Kidney glomerular epithelial cell (primary cell): ENCODE measurements around the gene NPHS1.
A peak's percentile ranks its signal among the peaks of the same experiment; 100 is the strongest.
"Not testable (repeated sequence)": the region's sequence is repeated elsewhere in the genome, so short reads cannot be mapped to it uniquely, and the experiment has no call there.

ENCODE experiments used
- DNase-seq: peaks from one replicate; lab custom pipeline; 2025; lab: John Stamatoyannopoulos, UW

The NPHS1 gene

DNA sequence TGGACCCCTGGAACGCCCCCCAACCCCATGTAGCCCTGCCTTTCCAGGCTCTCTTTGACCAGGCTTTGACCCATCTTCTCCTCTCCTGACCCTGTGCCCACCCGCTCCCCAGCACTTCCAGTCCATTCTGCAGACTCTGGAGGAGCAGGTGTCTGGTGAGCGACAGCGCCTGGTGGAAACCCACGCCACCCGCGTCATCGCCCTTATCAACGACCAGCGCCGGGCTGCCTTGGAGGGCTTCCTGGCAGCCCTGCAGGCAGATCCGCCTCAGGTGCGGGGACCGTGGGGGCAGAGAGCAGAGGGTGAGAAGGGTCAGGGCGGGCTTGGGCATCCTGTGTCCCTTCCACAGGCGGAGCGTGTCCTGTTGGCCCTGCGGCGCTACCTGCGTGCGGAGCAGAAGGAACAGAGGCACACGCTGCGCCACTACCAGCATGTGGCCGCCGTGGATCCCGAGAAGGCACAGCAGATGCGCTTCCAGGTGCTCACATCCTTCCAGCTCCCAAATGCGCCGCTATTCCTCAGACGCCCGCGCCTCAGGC lies 22.2 kb upstream of the NPHS1 start:
- no peak for DNase-seq

DNA sequence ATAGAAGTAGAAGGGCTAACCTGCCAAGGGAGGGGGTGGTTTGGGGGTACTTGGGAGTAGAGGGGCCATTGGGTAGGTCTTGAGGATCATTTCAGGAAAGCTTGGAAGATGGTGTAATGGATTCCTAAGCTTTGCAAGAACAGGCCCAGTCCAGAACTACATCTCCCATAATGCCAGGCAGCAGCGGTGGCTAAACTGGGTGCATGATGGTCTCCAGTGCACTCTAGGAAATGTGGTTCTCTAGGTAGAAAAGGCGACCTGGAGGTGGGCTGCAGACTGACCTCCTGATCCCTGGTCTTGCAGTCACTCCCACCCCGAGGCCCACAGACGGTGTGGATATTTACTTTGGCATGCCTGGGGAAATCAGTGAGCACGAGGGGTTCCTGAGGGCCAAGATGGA lies 19.9 kb upstream of the NPHS1 start:
- DNase-seq: no peak

DNA sequence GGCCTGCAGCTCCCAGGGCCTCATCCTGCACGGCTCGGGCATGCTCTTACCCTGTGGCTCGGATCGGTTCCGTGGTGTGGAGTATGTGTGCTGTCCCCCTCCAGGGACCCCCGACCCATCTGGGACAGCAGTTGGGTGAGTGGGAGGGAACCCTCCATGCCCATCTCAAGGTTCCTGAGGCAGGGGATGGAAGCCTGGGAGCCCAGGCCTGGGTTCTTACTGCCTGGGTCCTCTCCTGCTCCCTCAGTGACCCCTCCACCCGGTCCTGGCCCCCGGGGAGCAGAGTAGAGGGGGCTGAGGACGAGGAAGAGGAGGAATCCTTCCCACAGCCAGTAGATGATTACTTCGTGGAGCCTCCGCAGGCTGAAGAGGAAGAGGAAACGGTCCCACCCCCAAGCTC lies 19.3 kb upstream of the NPHS1 start:
- no peak for DNase-seq

DNA sequence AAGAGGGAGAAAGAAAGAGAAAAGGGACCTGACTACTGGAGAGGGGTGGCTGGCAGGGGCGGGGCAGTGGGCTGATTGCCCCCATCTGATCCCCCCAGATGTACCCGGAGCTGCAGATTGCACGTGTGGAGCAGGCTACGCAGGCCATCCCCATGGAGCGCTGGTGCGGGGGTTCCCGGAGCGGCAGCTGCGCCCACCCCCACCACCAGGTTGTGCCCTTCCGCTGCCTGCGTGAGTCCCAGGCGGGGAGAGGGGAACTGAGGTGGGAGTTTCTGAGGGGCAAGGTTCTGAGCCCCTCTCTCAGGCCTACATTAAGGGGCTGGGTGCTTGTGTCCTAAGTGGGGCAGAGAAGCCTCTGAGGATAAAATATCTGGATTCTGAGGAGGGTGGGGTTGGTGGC lies 18.5 kb upstream of the NPHS1 start:
- DNase-seq: no peak

DNA sequence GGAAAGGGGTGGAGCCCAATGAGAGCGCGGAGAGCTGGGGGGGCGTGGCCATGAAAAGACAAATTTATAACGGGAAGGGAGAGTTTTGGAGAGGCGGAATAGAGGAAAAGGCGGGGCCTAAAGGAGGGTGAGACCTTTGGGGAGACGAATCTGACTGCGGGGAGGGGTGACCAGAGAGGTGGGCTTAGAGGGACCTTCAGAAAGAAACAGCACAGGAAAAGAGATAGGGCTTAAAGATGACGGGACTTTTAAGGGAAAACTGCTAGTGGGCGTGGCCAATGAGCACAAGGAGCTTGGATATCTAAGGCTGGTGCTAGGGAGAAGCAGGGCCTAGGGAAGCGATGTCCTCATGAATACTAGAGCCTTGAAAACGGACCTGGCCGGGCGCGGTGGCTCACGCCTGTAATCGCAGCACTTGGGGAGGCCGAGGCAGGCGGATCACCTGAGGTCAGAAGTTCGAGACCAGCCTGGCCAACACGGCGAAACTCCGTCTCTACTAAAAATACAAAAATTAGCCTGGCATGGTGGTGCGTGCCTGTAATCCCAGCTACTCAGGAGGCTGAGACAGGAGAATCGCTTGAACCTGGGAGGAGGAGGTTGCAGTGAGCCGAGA lies 17.9 kb upstream of the NPHS1 start:
- DNase-seq: not testable (repeated sequence)

DNA sequence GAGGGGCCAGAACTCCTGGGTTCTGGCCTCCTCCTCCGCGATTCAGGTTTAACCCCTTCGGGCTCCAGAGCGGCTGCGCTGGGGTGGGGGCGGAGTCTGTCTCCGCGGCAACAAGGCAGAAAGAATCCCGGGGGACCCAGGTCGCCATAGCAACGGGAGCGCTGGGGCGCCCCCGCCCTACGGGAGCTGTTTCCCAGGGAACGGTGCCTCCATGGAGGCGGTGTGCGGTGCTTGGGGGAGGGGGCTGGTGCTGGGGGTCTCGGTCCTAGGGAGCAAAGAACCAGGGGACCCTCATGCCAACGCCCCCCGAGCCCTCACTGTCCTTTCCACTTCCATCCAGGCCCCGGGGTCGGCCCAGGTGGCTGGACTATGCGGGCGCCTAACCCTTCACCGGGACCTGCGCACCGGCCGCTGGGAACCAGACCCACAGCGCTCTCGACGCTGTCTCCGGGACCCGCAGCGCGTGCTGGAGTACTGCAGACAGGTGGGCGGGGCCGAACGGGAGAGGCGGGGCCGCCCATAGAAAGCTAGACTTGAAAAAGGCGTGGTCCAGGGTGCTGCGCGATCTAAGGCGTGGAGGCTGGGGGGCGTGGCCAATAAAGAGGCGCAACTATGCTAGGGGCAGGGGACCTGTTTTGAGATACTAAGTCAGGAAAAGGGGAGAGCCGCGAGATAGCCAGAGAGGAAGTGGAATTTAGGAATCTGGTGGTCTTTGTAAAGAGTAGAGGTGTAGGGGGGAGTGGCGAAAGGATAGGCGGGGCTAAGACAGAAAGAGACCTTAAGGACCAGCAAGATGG lies 17.2 kb upstream of the NPHS1 start:
- DNase-seq: peak; percentile 81

DNA sequence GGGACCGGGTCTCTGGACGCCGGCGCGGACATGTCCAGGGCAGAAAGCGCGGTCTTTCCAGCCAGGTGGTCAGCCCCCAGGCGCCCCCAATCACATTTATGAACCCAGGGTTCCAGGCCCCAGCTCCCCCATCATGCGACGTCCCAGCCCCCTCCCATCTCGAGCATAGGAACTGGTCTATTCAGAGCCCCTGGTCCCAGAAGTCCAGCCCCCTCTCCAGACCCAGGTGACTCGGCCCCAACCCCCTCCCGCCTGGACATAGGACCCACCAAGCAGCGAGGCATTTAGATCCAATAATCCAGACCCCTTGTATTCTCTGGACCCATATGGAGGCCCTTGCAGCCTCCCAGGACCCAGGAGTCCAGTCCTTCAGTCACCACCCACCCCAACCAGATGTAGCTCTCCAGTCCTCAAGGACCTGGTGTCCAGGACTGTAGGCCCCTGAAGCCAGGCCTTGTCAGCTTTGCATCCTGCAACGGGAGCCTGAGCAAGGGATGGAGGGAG lies 16.6 kb upstream of the NPHS1 start:
- no peak for DNase-seq

DNA sequence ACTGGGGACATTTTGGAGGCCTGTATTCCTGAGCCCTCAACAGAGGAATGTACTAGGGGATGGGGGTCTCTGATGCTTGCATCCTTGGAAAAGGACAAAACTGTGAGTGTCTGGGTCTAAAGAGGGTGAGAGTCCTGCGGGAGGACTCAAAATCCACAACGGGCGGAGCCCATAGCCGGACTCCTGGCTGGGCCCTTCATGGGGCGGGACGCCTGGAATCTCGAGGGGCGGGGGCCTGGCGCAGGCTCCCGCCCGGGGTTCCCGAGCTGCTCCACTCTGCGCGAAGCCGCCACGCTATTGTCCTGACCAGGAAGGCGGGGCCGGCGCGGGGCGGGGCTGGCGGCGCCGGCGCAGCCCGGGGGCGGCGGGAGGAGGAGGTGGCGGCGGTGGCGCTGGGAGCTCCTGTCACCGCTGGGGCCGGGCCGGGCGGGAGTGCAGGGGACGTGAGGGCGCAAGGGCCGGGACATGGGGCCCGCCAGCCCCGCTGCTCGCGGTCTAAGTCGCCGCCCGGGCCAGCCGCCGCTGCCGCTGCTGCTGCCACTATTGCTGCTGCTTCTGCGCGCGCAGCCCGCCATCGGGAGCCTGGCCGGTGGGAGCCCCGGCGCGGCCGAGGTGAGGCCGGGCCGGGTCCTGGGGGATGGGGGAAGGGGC lies 16.0 kb upstream of the NPHS1 start, which contains the start of gene APLP1:
Gene APLP1, plus strand, starts transcription at position 403 of the 651 bp plus-strand sequence. Its CDS starts 63 bp downstream, at position 466.
- peak; percentile 21 for DNase-seq

DNA sequence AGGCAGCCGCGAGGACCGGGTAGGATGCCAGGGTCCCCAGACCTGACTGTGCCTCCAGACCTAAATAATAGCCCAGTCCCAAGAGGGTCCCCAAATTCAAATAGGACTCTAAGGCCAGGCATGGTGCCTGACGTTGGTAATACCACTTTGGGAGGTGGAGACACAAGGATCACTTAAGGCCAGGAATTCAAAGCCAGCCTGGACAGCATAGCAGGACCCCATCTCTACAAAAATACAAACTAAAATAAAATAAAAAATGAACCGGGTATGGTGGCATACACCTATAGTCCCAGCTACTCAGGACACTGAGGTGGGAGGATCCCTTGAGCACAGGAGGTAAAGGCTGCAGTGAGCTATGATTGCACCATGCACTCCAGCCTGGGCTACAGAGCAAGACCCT lies 10.7 kb upstream of the NPHS1 start:
- DNase-seq: no peak

DNA sequence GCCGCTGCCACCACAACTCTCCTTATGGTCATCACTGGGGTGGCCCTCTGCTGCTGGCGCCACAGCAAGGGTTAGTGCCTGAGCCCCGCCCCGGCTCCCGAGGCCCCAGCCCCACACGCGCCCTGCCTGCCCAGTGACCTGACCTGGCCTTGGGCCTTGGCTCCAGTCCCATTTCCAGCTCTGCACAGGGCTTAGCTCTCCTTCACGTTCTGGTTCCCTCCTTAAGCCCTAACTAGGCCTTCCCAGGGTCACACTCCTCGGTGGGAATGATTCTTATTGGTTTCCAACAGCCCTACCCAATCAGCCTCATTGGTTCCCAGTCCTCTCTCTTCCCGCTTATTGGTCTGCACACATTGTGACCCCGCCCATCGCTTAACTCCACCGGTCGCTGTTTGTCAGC lies 10.2 kb upstream of the NPHS1 start:
- DNase-seq: no peak

DNA sequence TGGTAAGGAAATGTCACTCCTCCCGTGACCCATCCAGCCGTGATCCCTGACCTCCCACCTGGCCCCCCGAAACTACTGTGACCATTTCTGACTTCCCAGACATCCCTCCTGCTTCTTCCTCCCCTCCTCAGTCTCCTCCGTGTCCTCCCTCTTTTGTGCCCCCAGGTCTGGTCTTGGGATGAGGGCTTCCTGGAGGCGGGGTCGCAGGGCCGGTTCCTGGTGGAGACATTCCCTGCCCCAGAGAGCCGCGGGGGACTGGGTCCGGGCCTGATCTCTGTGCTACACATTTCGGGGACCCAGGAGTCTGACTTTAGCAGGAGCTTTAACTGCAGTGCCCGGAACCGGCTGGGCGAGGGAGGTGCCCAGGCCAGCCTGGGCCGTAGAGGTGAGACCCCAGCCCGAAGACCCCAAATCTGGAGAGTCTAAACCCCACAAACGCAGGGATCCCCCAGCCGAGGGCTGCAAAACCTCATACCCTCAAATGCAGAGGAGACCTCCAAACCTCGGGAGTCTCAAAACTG lies 9.4 kb upstream of the NPHS1 start:
- DNase-seq: no peak

DNA sequence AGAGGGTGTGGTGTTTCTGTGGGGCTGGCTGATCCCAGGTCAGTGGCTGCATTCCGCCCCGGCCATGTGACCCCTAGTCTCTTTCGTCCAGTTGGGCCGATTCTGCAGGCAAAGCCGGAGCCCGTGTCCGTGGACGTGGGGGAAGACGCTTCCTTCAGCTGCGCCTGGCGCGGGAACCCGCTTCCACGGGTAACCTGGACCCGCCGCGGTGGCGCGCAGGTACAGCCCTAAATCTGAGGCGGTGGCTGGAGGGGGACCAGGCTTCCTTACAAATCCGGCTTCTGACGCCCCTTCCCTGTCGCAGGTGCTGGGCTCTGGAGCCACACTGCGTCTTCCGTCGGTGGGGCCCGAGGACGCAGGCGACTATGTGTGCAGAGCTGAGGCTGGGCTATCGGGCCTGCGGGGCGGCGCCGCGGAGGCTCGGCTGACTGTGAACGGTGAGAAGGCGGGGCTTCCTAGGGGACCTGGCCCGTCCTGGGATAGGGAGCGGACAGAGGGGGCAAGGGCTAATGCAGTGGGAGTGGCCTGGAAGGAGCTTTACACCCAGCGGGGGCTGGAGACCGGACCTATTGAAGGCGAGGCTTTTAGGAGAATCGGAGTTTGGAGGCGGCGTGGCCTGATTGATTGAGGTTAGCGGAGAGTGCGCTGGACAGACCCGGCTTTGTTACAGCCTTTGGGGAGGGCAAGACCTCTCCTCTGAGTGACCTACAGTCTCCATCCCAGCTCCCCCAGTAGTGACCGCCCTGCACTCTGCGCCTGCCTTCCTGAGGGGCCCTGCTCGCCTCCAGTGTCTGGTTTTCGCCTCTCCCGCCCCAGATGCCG lies 8.7 kb upstream of the NPHS1 start:
- DNase-seq: no peak

DNA sequence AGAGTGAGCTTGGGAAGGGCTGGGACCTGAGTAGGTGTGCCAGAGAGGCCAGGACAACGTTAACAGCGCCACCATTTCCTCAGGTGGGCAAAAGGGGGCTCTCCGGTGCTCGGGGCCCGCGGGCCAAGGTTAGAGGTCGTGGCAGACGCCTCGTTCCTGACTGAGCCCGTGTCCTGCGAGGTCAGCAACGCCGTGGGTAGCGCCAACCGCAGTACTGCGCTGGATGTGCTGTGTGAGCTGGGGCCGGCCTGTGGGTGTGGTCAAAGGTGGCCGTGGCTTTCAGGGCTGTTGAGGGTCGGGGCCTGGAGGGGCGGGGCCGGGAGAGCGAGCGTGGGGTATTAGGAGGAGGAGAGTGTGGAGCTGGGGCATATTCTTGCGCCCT lies 8.1 kb upstream of the NPHS1 start:
- DNase-seq: no peak

DNA sequence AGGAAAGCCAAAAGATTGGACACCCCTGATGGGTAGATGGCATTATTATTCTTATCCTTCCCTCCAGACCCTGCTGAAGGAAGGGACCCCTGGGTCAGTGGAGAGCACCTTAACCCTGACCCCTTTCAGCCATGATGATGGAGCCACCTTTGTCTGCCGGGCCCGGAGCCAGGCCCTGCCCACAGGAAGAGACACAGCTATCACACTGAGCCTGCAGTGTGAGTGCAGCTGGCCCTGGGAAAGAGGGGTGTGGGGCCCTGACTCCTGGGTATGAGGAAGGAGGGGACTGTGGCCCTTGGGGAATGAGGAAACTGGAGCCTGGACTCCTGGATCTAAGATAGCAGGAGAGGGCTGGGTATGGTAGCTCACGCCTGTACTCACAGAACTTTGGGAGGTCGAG lies 7.1 kb upstream of the NPHS1 start:
- DNase-seq: no peak

DNA sequence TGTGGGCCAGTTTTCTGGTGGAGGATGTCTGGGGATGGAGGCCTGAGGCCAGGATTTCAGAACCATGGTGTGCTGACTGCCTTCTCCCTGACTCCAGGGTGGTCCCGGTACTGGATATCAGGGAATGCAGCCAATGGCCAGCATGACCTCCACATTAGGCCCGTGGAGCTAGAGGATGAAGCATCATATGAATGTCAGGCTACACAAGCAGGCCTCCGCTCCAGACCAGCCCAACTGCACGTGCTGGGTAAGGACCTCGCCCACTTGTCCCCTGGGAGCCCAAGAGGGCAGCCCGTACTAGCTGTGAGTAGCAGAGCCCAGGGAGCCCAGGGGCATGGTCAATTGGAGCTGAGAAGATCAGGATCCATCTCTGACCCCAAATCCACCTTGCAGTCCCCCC lies 6.0 kb upstream of the NPHS1 start:
- no peak for DNase-seq

DNA sequence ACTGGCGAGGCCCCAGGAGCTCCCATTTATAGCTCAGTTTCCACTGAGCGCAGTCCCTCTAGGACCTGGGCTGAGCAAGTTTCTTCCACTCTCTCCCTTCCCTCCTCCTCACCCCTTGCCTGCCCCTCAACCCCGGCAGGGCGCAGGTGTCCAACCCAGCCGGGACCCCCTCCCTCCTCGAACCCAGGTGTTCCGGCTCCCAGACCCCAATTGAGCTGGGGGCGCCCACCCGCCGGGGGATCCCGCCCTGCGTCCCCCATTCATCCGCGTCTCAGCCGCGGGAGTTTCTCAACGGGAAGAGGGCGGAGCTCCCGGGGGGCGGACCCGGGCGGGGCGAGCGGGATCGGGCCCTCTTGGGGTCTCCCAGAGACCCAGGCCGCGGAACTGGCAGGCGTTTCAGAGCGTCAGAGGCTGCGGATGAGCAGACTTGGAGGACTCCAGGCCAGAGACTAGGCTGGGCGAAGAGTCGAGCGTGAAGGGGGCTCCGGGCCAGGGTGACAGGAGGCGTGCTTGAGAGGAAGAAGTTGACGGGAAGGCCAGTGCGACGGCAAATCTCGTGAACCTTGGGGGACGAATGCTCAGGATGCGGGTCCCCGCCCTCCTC lies 4.3 kb upstream of the NPHS1 start, which contains the start of gene KIRREL2:
Gene KIRREL2, plus strand, starts transcription at position 366 of the 604 bp plus-strand sequence. Its CDS starts 209 bp downstream, at position 575.
- no peak for DNase-seq

DNA sequence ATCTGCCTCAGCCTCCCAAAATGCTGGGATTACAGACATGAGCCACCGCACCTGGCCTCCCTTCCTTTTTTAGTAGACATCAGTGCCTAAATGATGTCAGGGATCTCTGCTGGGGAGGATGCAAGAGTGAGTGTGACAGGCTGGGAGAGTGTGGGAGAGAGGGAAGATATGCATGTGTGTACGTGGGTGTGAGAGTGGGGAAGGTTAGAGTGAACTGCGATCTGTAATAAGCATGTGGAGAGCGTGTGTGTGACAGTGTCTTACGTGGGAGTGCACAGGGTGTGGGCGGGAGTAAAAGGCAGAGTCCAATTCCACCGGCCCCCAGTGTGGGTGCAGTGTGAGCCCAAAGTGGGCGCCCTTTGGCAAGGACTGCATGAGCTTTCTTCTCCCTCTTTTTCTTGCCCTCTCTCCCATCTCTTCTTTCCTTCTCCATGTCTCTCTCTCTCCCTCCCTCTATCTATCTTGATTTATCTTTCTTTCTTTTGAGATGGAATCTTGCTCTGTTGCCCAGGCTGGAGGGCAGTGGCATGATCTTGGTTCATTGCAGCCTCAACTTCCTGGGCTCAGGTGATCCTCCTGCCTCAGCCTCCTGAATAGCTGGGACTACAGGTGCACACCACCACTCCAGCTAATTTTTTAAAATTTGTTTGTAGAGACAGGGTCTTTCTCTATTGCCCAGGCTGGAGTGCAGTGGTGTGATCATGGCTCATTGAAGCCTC lies 893 bp upstream of the NPHS1 start:
- DNase-seq: no peak

DNA sequence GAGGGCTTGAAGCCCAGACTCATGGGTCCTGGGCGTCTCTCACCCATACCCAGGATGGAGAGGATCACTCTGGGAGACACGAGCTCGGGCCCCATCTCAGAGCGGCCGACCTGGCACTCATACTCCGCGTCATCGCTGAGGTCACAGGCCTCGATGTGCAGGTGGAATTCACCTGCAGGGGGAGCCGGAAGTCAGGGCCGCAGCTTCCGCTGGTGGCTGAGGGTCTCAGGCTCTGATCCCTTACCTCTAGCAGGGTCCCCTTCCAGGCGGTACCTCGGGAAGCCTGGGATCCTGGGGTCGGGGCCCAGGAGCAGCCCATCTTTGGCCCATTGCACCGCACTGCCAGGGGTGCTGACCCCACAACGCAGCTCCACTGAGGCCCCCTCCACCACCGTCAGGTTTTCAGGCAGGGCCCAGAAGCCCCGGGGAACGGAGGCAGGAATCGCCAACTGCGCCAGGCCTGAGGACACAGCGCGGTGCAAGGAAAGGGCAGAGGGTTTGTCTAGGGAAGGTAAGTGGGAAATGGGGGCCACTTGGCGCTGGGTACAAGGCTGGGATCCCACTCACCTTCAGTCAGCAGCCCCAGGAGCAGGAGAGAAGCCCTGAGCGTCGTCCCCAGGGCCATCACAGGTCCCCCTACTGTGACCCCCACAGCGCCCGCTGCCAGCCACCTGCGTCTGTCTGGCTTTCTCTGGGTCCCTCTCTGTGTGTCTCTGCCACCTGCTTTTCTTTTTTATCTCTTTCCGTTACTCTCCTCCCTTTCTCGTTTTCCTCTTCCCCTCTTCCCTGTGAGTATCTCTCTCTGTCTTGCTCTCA lies 883 bp downstream of the NPHS1 start:
- DNase-seq: no peak

DNA sequence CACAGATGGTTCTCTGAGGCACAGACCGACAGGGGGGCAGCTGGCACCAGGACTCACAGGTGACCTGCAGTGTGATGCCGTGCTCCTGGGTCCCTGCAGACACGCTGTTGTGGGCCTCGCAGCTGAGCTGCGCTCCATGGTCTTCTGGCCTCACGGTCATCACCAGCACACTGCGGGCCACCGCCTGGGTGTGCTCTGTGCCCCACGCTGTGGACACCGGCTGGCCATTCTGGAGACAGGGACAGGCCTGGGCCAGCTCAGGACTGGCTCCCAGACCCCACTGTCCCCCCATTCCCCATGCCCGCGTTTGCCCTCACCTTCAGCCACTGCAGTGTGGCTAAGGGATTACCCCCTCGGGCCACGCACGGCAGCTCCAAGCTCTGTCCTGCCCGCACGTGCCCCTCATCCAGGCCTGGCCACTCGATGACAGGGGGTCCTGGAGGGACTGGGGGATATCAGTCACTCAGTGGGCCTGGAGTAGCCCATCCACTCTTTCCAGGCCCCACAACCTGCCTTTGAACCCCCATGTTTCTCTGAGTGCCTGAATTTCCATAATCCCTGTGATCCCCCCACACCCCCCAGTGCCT lies 3.3 kb downstream of the NPHS1 start:
- no peak for DNase-seq
